Neural crest cell (in vitro differentiated cells): ENCODE data around the gene NREP. TPM values are rescaled to one million over a fixed set of nuclear protein-coding genes. Genes with fewer than 3 reads are reported as not detected.

Experiments used
- DNase-seq: peaks from one replicate; pipeline ENCODE4 v3.0.0; 2021; ENCODE audit warnings: low read depth, mixed read lengths, low spot score
- H3K27ac Mint-ChIP-seq: one replicate; pipeline ENCODE4 v1.8.0; 2021; ENCODE audit warnings: mild to moderate bottlenecking, mixed read lengths; ENCODE audit not compliant: unreplicated experiment
- H3K27me3 Mint-ChIP-seq: 2 replicates; pipeline ENCODE4 v1.8.0; 2021; ENCODE audit warnings: low read depth, mild to moderate bottlenecking, mixed read lengths
- H3K36me3 Mint-ChIP-seq: 2 replicates; pipeline ENCODE4 v1.8.0; 2021; ENCODE audit warnings: low read depth, mild to moderate bottlenecking, mixed read lengths
- H3K4me1 Mint-ChIP-seq: 2 replicates; pipeline ENCODE4 v1.8.0; 2021; ENCODE audit warnings: mixed read lengths
- H3K4me3 Mint-ChIP-seq: one replicate; pipeline ENCODE4 v1.8.0; 2021; ENCODE audit warnings: mild to moderate bottlenecking, mixed read lengths
- H3K9me3 Mint-ChIP-seq: 2 replicates; pipeline ENCODE4 v1.8.0; 2021; ENCODE audit warnings: mixed read lengths
- total RNA-seq: library from RNA; stranded (reverse); gene quantifications from 2 replicates; pipeline ENCODE4 v1.2.1, GENCODE V29; 2021
- TF ChIP-seq, protein P1 (sequence below): fragments of 200-600 bp; sonication (generic); conservative IDR thresholded peaks from 2 replicates; pipeline ENCODE4 v1.5.0; 2021; ENCODE audit warnings: antibody characterized with exemption, mild to moderate bottlenecking

The NREP gene
- total RNA-seq, 1 donor from 2014 or later, result 382 TPM

DNA sequence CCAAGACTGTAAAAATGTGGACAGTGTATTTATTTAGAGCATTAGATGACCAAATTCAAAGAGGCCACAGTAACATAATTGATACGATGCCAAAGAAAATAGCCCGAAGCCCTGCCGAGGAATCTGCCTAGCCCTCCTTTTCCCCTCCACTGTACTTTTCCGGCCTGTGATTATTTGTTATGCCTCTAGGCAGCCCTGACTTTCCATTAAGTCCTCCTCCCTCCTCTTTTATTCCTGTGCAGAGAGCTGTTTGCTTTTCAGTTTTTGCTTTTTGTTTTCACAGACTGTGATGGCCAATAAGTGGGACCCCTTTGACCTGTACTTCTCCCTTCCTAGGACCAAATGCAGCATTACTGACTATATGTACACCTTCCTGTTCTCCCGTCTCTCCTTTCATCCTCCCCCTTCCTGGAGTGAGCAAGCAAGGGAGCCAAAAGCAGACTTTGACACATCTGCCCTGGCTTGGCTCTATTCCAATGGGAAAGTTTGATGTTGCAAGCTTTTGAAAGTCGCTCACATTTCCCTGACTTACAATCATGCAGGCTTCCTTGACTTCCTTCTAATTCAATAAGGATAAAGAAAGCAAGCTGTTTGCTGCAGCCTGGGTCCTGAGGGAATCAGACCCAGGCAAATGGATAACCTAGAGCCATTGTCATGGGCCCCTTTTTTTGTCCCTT lies 76.1 kb downstream of the NREP start:
- no peak overlapping the region for H3K27ac Mint-ChIP-seq
- H3K36me3 Mint-ChIP-seq, result no peaks in the 10 kb centered on the region
- H3K9me3 Mint-ChIP-seq, result no peaks in the 10 kb centered on the region
- no peaks in the 10 kb centered on the region for H3K27me3 Mint-ChIP-seq
- no peak overlapping the region for H3K4me3 Mint-ChIP-seq
- H3K4me1 Mint-ChIP-seq, result peaks cover 18% of the 10 kb centered on the region
- no peak for DNase-seq
- TF ChIP-seq, protein P1, sequence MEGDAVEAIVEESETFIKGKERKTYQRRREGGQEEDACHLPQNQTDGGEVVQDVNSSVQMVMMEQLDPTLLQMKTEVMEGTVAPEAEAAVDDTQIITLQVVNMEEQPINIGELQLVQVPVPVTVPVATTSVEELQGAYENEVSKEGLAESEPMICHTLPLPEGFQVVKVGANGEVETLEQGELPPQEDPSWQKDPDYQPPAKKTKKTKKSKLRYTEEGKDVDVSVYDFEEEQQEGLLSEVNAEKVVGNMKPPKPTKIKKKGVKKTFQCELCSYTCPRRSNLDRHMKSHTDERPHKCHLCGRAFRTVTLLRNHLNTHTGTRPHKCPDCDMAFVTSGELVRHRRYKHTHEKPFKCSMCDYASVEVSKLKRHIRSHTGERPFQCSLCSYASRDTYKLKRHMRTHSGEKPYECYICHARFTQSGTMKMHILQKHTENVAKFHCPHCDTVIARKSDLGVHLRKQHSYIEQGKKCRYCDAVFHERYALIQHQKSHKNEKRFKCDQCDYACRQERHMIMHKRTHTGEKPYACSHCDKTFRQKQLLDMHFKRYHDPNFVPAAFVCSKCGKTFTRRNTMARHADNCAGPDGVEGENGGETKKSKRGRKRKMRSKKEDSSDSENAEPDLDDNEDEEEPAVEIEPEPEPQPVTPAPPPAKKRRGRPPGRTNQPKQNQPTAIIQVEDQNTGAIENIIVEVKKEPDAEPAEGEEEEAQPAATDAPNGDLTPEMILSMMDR, result no peak

DNA sequence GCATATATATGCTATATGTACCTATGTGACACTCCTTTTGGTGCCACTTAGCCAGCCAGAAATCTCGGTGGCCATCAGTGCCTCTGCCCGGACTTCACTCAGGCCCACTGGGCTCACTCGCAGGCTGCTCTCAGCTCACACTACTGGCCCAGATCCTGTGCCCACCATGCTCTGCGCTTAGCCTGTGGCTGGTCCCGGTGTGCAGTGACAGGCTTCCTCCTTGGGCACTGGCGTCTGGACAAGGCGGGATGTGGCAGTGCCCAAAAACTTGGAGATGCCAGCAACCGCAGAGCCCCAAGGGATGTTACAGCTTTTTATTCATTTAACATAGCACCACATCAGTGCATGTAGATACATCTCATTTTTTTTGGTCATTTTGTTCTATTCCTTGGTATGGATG lies 77.4 kb downstream of the NREP start:
- H3K4me3 Mint-ChIP-seq, result no peak overlapping the region
- H3K4me1 Mint-ChIP-seq, result peaks cover 26% of the 10 kb centered on the region
- H3K27me3 Mint-ChIP-seq, result no peaks in the 10 kb centered on the region
- DNase-seq, result no peak
- no peak overlapping the region for H3K27ac Mint-ChIP-seq
- H3K36me3 Mint-ChIP-seq, result no peaks in the 10 kb centered on the region
- H3K9me3 Mint-ChIP-seq, result no peaks in the 10 kb centered on the region
- TF ChIP-seq, protein P1, result no peak

Other genes starting within 250 kb of the NREP start
- gene STARD4, start 244.7 kb downstream of the NREP start, total RNA-seq, result 62.3 and 62.5 TPM in 2 replicates